K562 (cell line): ENCODE measurements around the gene EMILIN1. TPM values are rescaled to one million over a fixed set of nuclear protein-coding genes. Genes with fewer than 3 reads are reported as not detected.

Experiments used
- ATAC-seq: fragments of 200-7000 bp; cut with Tn5 transposase; 3 replicates; pipeline ENCODE4 v1.9.1; 2020; ENCODE audit warnings: moderate library complexity
- BruUV-seq: library from RNA; stranded (reverse); fragments of 400-500 nt; replicated peaks from 2 replicates; lab custom pipeline; 2021; lab: Mats Ljungman, UMichigan
- CTCF ChIA-PET: fragments of 300-600 bp; formaldehyde crosslinking; extraction: SDS; loops from one replicate; lab custom pipeline; 2021; ENCODE audit warnings: low intra/inter-chr PET ratio; lab: Yijun Ruan, JAX
- POLR2A ChIA-PET: fragments of 300-600, 350-650 bp; sonication (Branson Sonifier 250); formaldehyde crosslinking; extraction: SDS; loops from one replicate; lab custom pipeline; 2021; ENCODE audit warnings: antibody characterized with exemption, inconsistent platforms; lab: Yijun Ruan, JAX
- DNase-seq, 4 experiments: peaks; one replicate each; pipeline versions ENCODE4 v3.0.0 to v3.0.0-alpha.2; 2011 to 2018; ENCODE audit warnings: low spot score in 3 of 4, mixed read lengths in 3 of 4; ENCODE audit errors: extremely low read depth in 1 of 4
- FAIRE-seq: peaks from 2 replicates; lab custom pipeline; 2011; peaks lifted over from hg19 to GRCh38; lab: Jason Lieb, UNC
- H2AFZ ChIP-seq: 2 replicates; pipeline ENCODE4 v1.6.0; 2011; ENCODE audit warnings: low read depth, low read length, control low read depth, inconsistent platforms
- H3K27ac ChIP-seq: fragments of 200-600 bp; 3 replicates; pipeline ENCODE4 v1.8.0; 2011; ENCODE audit warnings: low read depth, mild to moderate bottlenecking, control low read depth, inconsistent platforms, low read length, moderate library complexity, mixed read lengths; ENCODE audit errors: extremely low read depth
- H3K27me3 ChIP-seq, 2 experiments: fragments of 300-600 bp in 1 of 2; 2 replicates in 1 of 2; 3 replicates in 1 of 2; pipeline versions ENCODE4 v1.6.0 to v1.8.0; 2011; ENCODE audit warnings: inconsistent platforms in 2 of 2, low read length in 2 of 2, mild to moderate bottlenecking in 1 of 2, mixed read lengths in 1 of 2, moderate library complexity in 1 of 2; ENCODE audit not compliant: control insufficient read depth in 2 of 2, insufficient read depth in 2 of 2
- H3K36me3 ChIP-seq: fragments of 300-600 bp; 3 replicates; pipeline ENCODE4 v1.8.0; 2011; ENCODE audit warnings: mild to moderate bottlenecking, low read length, inconsistent platforms; ENCODE audit not compliant: control insufficient read depth, insufficient read depth
- H3K4me1 ChIP-seq, 2 experiments: fragments of 200-600 bp in 1 of 2; replicated peaks in 1 of 2; 2 replicates in 1 of 2; 3 replicates in 1 of 2; pipeline versions ENCODE4 v1.5.1 to v1.8.0; 2011; ENCODE audit warnings: inconsistent platforms in 2 of 2, low read length in 2 of 2, mild to moderate bottlenecking in 1 of 2, mixed read lengths in 1 of 2, moderate library complexity in 1 of 2; ENCODE audit not compliant: control insufficient read depth in 2 of 2, insufficient read depth in 2 of 2
- H3K4me2 ChIP-seq: 2 replicates; pipeline ENCODE4 v1.6.1; 2011; ENCODE audit warnings: low read length, control low read depth, inconsistent platforms, mixed read lengths; ENCODE audit not compliant: insufficient read depth
- H3K4me3 ChIP-seq: fragments of 200-600 bp; sonication (generic), shearing (Covaris generic); 2 replicates; pipeline ENCODE4 v1.5.1; 2016; ENCODE audit warnings: control low read depth, inconsistent platforms
- H3K79me2 ChIP-seq: fragments of 200-600 bp; 3 replicates; pipeline ENCODE4 v1.8.0; 2011; ENCODE audit warnings: low read length, inconsistent platforms; ENCODE audit not compliant: control insufficient read depth, insufficient read depth
- H3K9ac ChIP-seq, 2 experiments: 2 replicates each; pipeline versions ENCODE4 v1.6.0 to v1.6.1; 2011; ENCODE audit warnings: low read depth in 2 of 2, low read length in 2 of 2, control low read depth in 1 of 2, inconsistent platforms in 1 of 2, mild to moderate bottlenecking in 1 of 2, mixed read lengths in 1 of 2; ENCODE audit not compliant: insufficient read depth in 1 of 2
- H3K9me1 ChIP-seq: one replicate; pipeline ENCODE4 v1.6.0; 2011; ENCODE audit warnings: inconsistent platforms, mild to moderate bottlenecking, low read length, moderate library complexity; ENCODE audit not compliant: control insufficient read depth, insufficient read depth
- H3K9me3 ChIP-seq: replicated peaks from 2 replicates; pipeline ENCODE4 v1.5.1; 2011; ENCODE audit warnings: low read depth, low read length, inconsistent platforms; ENCODE audit not compliant: control insufficient read depth, insufficient read depth
- H4K20me1 ChIP-seq: replicated peaks from 2 replicates; pipeline ENCODE4 v1.6.1; 2011; ENCODE audit warnings: low read length, inconsistent platforms, mixed read lengths; ENCODE audit not compliant: control insufficient read depth, insufficient read depth
- ZBTB1 ChIP-seq: sonication (generic); formaldehyde crosslinking; IDR thresholded peaks from 2 replicates; pipeline ENCODE4 v1.8.1; 2023; ENCODE audit warnings: missing genetic modification reagents, low read depth, mild to moderate bottlenecking, borderline replicate concordance
- ZNF431 ChIP-seq: sonication (generic); formaldehyde crosslinking; IDR thresholded peaks from 2 replicates; pipeline ENCODE4 v1.8.0; 2022; ENCODE audit warnings: mild to moderate bottlenecking, missing genetic modification reagents
- WGBS: fragments of 100-300 bp; shearing (Covaris generic); methylation state at CpG from one replicate; pipeline ENCODE4 v1.1.6; 2016; ENCODE audit warnings: low coverage, mixed read lengths; ENCODE audit not compliant: insufficient coverage; ENCODE audit errors: missing lambda C conversion rate; 5-methylcytosine and 5-hydroxymethylcytosine counted together
- in situ Hi-C: fragments of 300-500 bp; cut with MboI; formaldehyde crosslinking; loops from 4 replicates; pipeline ENCODE4 v1.15.0; 2018; ENCODE audit warnings: inconsistent platforms, mixed read lengths
- intact Hi-C: fragments of 100-400 bp; cut with micrococcal nuclease; formaldehyde crosslinking; loops from 2 replicates; pipeline ENCODE4 v1.14.2; 2022
- polyA plus RNA-seq, 8 experiments: library from polyadenylated mRNA; depleted of rRNA in 4 of 8; stranded (reverse) in 5 of 8; unstranded in 3 of 8; fragments of >200 nt; fragmentation: Nextera tagmentation in 2 of 8; fragmentation: Illumina TruSeq in 1 of 8; extraction: Ambion mirVana in 2 of 8; extraction: Trizol in 1 of 8; gene quantifications; 2 replicates each; pipeline versions ENCODE4 v1.2.1 to v1.2.3, GENCODE V29; 2011 to 2014; ENCODE audit warnings: inconsistent platforms in 1 of 8, missing spikeins in 1 of 8
- total RNA-seq, 7 experiments: library from RNA; depleted of rRNA in 6 of 7; stranded (reverse); fragments of >200 nt in 6 of 7; fragmentation: Illumina TruSeq in 2 of 7; extraction: Trizol in 2 of 7; gene quantifications; 2 replicates each; pipeline versions ENCODE4 v1.2.1 to v1.2.3, GENCODE V29; 2011 to 2021; ENCODE audit warnings: low replicate concordance in 1 of 7
- TF ChIP-seq, protein P1 (sequence below), 2 experiments: fragments of 450-650 bp in 1 of 2; sonication (generic) in 1 of 2; formaldehyde crosslinking in 1 of 2; IDR thresholded peaks in 1 of 2; conservative IDR thresholded peaks in 1 of 2; 2 replicates each; pipeline versions ENCODE4 v1.6.1 to v1.8.1; 2016 to 2023; ENCODE audit warnings: mild to moderate bottlenecking in 2 of 2, moderate library complexity in 2 of 2, inconsistent platforms in 1 of 2, missing genetic modification reagents in 1 of 2
- TF ChIP-seq, protein P2 (sequence below): sonication (generic); IDR thresholded peaks from 2 replicates; pipeline ENCODE4 v1.6.1; 2016

EMILIN1 gene
- total and polyA plus RNA-seq, 9 of the 15 experiments (the other 6 are each of a cell fraction or from before 2014, with no cell fraction given), result 0.04 to 2.7 (median 0.54) TPM; not detected in 2

DNA sequence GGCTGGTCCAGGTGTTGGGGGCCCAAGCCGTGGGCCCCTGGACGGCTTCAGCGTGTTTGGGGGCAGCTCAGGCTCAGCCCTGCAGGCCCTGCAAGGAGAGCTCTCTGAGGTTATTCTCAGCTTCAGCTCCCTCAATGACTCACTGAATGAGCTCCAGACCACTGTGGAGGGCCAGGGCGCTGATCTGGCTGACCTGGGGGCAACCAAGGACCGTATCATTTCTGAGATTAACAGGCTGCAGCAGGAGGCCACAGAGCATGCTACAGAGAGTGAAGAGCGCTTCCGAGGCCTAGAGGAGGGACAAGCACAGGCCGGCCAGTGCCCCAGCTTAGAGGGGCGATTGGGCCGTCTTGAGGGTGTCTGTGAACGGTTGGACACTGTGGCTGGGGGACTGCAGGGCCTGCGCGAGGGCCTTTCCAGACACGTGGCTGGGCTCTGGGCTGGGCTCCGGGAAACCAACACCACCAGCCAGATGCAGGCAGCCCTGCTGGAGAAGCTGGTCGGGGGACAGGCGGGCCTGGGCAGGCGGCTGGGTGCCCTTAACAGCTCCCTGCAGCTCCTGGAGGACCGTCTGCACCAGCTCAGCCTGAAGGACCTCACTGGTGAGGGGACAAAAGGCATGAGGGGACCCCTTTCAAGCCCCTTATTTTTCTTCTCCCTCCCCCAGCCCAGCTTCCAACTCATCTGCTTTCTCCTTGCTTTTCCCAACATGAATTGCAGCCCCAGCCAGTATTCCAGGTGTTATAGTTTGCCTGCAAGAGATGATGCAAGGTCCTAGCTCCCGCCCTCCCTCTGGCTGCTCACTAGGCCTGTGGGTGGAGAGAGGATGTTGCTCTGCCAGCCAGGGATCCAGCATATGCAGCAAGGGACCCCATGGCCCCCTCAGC is 5.2 kb downstream of the EMILIN1 start:
- ATAC-seq (no peak), DNase-seq (no peak), FAIRE-seq (no peak)
- no TSS peak for BruUV-seq
- Histone ChIP-seq H3K4me2 (no peak overlapping the region), H3K36me3 (no peaks in the 10 kb centered on the region), H4K20me1 (no peaks in the 10 kb centered on the region), H2AFZ (no peak overlapping the region), H3K9ac (peak overlapping the region in 1 of 2 experiments; percentile 84; a peak in 2 of 4 replicates), H3K9me3 (no peaks in the 10 kb centered on the region), H3K4me1 (peaks cover 55 to 75% of the 10 kb centered on the region in 2 experiments), H3K9me1 (peaks cover 4% of the 10 kb centered on the region), H3K27ac (no peak overlapping the region; the same call in 2 of the 3 replicates), H3K27me3 (no peaks in the 10 kb centered on the region), H3K79me2 (peaks cover 8% of the 10 kb centered on the region; the same call in 1 of the 3 replicates), H3K4me3 (no peak overlapping the region)
- 74% methylated on average over 20 of the region's 20 CpGs for WGBS
- CTCF ChIA-PET, result no interaction called here
- in situ Hi-C loops (no loop called here), intact Hi-C loops (loop anchor here (2.0 kb wide), 1 partner anchor 123 kb away; no protein-coding TSS in a partner anchor)
- TF ChIP-seq ZBTB1 (CRISPR knock-in tag) (no peak), ZNF431 (CRISPR knock-in tag) (peak; percentile 73)
- TF ChIP-seq, protein P1, sequence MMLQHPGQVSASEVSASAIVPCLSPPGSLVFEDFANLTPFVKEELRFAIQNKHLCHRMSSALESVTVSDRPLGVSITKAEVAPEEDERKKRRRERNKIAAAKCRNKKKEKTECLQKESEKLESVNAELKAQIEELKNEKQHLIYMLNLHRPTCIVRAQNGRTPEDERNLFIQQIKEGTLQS (IDR thresholded peaks at IDR 0.05), result peak; percentile 47; the same call in 1 of the 2 replicates
- TF ChIP-seq, protein P1 (CRISPR knock-in tag; conservative IDR thresholded peaks at IDR 0.05), result no peak
- TF ChIP-seq, protein P2, sequence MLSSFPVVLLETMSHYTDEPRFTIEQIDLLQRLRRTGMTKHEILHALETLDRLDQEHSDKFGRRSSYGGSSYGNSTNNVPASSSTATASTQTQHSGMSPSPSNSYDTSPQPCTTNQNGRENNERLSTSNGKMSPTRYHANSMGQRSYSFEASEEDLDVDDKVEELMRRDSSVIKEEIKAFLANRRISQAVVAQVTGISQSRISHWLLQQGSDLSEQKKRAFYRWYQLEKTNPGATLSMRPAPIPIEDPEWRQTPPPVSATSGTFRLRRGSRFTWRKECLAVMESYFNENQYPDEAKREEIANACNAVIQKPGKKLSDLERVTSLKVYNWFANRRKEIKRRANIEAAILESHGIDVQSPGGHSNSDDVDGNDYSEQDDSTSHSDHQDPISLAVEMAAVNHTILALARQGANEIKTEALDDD, result no peak
- POLR2A ChIA-PET, result interaction anchor here (0.6 to 2.2 kb wide), 10 partner anchors 12 to 294 kb away, joined by 3 to 6 read pairs (median 3); partner anchors contain the start of gene OST4
